HEK293T (cell line): ENCODE measurements around the gene IFFO2.

Experiments
- BHLHE40 ChIP-seq: fragments of 450-650 bp; IDR thresholded peaks from 2 replicates; pipeline ENCODE4 v1.6.1; 2016; ENCODE audit warnings: mild to moderate bottlenecking, moderate library complexity, borderline replicate concordance
- FOXA1 ChIP-seq: fragments of 450-650 bp; IDR thresholded peaks from 2 replicates; pipeline ENCODE4 v1.6.1; 2016; ENCODE audit warnings: mild to moderate bottlenecking
- HDGF ChIP-seq: fragments of 450-650 bp; IDR thresholded peaks from 2 replicates; pipeline ENCODE4 v1.6.1; 2017; ENCODE audit warnings: antibody characterized with exemption, borderline replicate concordance
- LEF1 ChIP-seq: fragments of 450-650 bp; IDR thresholded peaks from 2 replicates; pipeline ENCODE4 v1.6.1; 2017; ENCODE audit warnings: mild to moderate bottlenecking, borderline replicate concordance
- PKNOX1 ChIP-seq: fragments of 450-650 bp; IDR thresholded peaks from 2 replicates; pipeline ENCODE4 v1.6.1; 2016
- SP1 ChIP-seq: fragments of 450-650 bp; IDR thresholded peaks from 2 replicates; pipeline ENCODE4 v1.6.1; 2017
- SUZ12 ChIP-seq: fragments of 450-650 bp; IDR thresholded peaks from 2 replicates; pipeline ENCODE4 v1.6.1; 2016; ENCODE audit warnings: mild to moderate bottlenecking

DNA sequence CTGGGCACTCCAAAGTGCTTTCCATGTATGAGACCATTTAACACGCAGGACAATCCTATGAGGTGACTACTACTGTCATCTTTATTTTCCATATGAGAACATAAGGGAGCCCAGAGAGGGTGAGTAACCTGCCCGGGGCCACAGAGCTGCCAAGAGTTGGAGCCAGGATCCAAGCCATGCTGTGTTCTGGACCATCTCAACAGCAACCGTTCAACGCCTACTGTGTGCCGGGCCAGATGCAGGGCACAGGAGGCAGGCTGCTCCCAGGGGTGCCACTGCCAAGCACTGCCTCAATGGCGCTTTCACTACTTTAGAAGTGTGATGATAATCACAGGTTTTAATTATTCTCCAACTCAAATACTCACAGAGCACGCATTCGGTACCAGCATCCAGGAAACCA, 57.9 kb downstream of the IFFO2 start:
- no peak for TF ChIP-seq PKNOX1
- TF ChIP-seq BHLHE40: no peak
- no peak for TF ChIP-seq LEF1
- no peak for TF ChIP-seq FOXA1
- no peak for TF ChIP-seq SUZ12
- no peak for TF ChIP-seq SP1
- no peak for TF ChIP-seq HDGF
